Right lobe of liver (tissue), 6 donors: Measurements from ENCODE around the gene LRRC71. TPM values are rescaled to one million over a fixed set of nuclear protein-coding genes. Genes with fewer than 3 reads are reported as not detected.

Experiments
- ATAC-seq, 4 donors: fragments of 200-7000 bp; cut with Tn5 transposase; one replicate each; pipeline ENCODE4 v1.9.1; 2020; ENCODE audit warnings: mild to moderate bottlenecking in 4 of 4, moderate library complexity in 4 of 4
- DNase-seq, 3 donors: peaks; one replicate each; pipeline ENCODE4 v3.0.0-alpha.2; 2020
- H3K27ac ChIP-seq, 3 donors: fragments of 200-600 bp; one replicate each; pipeline ENCODE4 v1.8.0; 2022
- H3K27me3 ChIP-seq, 2 donors: fragments of 200-600 bp; one replicate each; pipeline ENCODE4 v1.8.0; 2022
- H3K36me3 ChIP-seq, 4 donors: fragments of 200-600 bp; sonication (generic) in 1 of 4; one replicate each; pipeline versions ENCODE4 v1.5.1 to v1.8.0; 2017 to 2022; ENCODE audit warnings: control low read depth in 1 of 4
- H3K4me1 ChIP-seq, 4 donors: fragments of 200-600 bp; sonication (generic) in 1 of 4; one replicate each; pipeline versions ENCODE4 v1.5.1 to v1.8.0; 2017 to 2022; ENCODE audit warnings: control low read depth in 1 of 4
- H3K4me3 ChIP-seq, 3 donors: fragments of 200-600 bp; one replicate each; pipeline ENCODE4 v1.8.0; 2022
- H3K9me3 ChIP-seq, 4 donors: fragments of 200-600 bp; sonication (generic) in 1 of 4; one replicate each; pipeline versions ENCODE4 v1.5.1 to v1.8.0; 2017 to 2022; ENCODE audit warnings: control low read depth in 1 of 4
- CTCF ChIP-seq, 4 donors: fragments of 200-600 bp in 3 of 4; fragments of 450-650 bp in 1 of 4; IDR thresholded peaks; one replicate each; pipeline versions ENCODE4 v1.5.1 to v1.8.0; 2016 to 2022; ENCODE audit warnings: antibody characterized with exemption in 4 of 4, mild to moderate bottlenecking in 2 of 4
- POLR2A ChIP-seq: fragments of 450-650 bp; IDR thresholded peaks from one replicate; pipeline ENCODE4 v1.6.1; 2017; ENCODE audit warnings: antibody characterized with exemption, mild to moderate bottlenecking
- WGBS: methylation state at CpG from one replicate; pipeline ENCODE4 v1.1.6; 2018; ENCODE audit warnings: low coverage, low lambda C conversion rate; ENCODE audit not compliant: insufficient coverage; ENCODE audit errors: missing lambda C conversion rate; 5-methylcytosine and 5-hydroxymethylcytosine counted together
- intact Hi-C, 2 donors: fragments of 100-400 bp; cut with DNase I; formaldehyde crosslinking; loops; one replicate each; pipeline versions ENCODE4 v1.11.2 to v1.14.1; 2022
- total RNA-seq, 6 experiments: library from RNA; depleted of rRNA in 2 of 6; stranded (reverse); fragments of >200 nt in 2 of 6; fragmentation: NEBNext Ultra II Directional in 3 of 6; extraction: Animal tissue kit (Norgen Biotek cat#: 25700) in 3 of 6; gene quantifications; one replicate each; pipeline versions ENCODE4 v1.1.0 to v1.2.4, GENCODE V29; 2016 to 2023
- donor health status: DM: no; HTN: yes; CAD: no.
- donor health status: DM: no; HTN: no; CAD: no.
- donor health status: DM: no; HTN: no; CAD: no.
- donor health status: DM: no; HTN: yes; CAD: no.
- donor health status: DM: no; HTN: yes; CAD: no.

The LRRC71 gene
- total RNA-seq, 6 experiments from 2014 or later: 0.12 to 0.20 TPM; not detected in 4

GRCh38 chr1:156949127-156949526 lies 28.7 kb downstream of the LRRC71 start:
- no peak for TF ChIP-seq CTCF (IDR thresholded peaks at IDR 0.05)
- no peak for TF ChIP-seq POLR2A
- peak in 1 of 3 donors; percentile 31 for DNase-seq
- Histone ChIP-seq H3K27me3 (no peaks in the 10 kb centered on the region), H3K4me3 (no peak overlapping the region), H3K9me3 (no peaks in the 10 kb centered on the region), H3K36me3 (peaks cover 7 to 63% (median 19%) of the 10 kb centered on the region in 4 donors), H3K4me1 (no peaks in the 10 kb centered on the region), H3K27ac (no peak overlapping the region)
- 66% methylated on average over 3 of the region's 5 CpGs for WGBS
- intact Hi-C loops: no loop called here
- ATAC-seq: no peak

- no peaks in the 10 kb centered on the region for H3K9me3 ChIP-seq
- no peak for DNase-seq
- H3K4me1 ChIP-seq: no peaks in the 10 kb centered on the region
- intact Hi-C loops: no loop called here
- TF ChIP-seq CTCF (IDR thresholded peaks at IDR 0.05) (no peak), POLR2A (no peak)
- H3K27me3 ChIP-seq: no peaks in the 10 kb centered on the region
- no peak overlapping the region for H3K27ac ChIP-seq
- H3K4me3 ChIP-seq: no peak overlapping the region
- 87% methylated on average over 3 of the region's 5 CpGs for WGBS
- H3K36me3 ChIP-seq: peaks cover 0 to 53% (median 18%) of the 10 kb centered on the region in 4 donors
- ATAC-seq: no peak
Observed at GRCh38 chr1:156951371-156951770, 30.9 kb downstream of the LRRC71 start.

- Histone ChIP-seq H3K27ac (no peak overlapping the region), H3K4me3 (no peak overlapping the region), H3K4me1 (no peaks in the 10 kb centered on the region), H3K9me3 (no peaks in the 10 kb centered on the region), H3K27me3 (no peaks in the 10 kb centered on the region), H3K36me3 (peaks cover 0 to 54% (median 23%) of the 10 kb centered on the region in 4 donors)
- 32% methylated on average over 2 of the region's 2 CpGs for WGBS
- ATAC-seq (no peak), DNase-seq (no peak)
- TF ChIP-seq CTCF (IDR thresholded peaks at IDR 0.05) (no peak), POLR2A (no peak)
- intact Hi-C loops: no loop called here
Observed at GRCh38 chr1:156953571-156953970, 33.1 kb downstream of the LRRC71 start.

GRCh38 chr1:156956333-156956732 lies 35.9 kb downstream of the LRRC71 start:
- H3K4me1 ChIP-seq: no peaks in the 10 kb centered on the region
- 85% methylated on average over 6 of the region's 10 CpGs for WGBS
- no peak for TF ChIP-seq CTCF (IDR thresholded peaks at IDR 0.05)
- no peak for TF ChIP-seq POLR2A
- intact Hi-C loops: no loop called here
- peaks cover 0 to 63% (median 20%) of the 10 kb centered on the region in 4 donors for H3K36me3 ChIP-seq
- no peaks in the 10 kb centered on the region for H3K9me3 ChIP-seq
- H3K4me3 ChIP-seq: no peak overlapping the region
- ATAC-seq (no peak), DNase-seq (no peak)
- no peaks in the 10 kb centered on the region for H3K27me3 ChIP-seq
- no peak overlapping the region for H3K27ac ChIP-seq

- intact Hi-C loops: no loop called here
- H3K36me3 ChIP-seq: peaks cover 0 to 65% (median 21%) of the 10 kb centered on the region in 4 donors
- ATAC-seq: no peak
- no peak overlapping the region for H3K4me3 ChIP-seq
- no peak for DNase-seq
- no peaks in the 10 kb centered on the region for H3K9me3 ChIP-seq
- no peaks in the 10 kb centered on the region for H3K27me3 ChIP-seq
- no peak for TF ChIP-seq CTCF (IDR thresholded peaks at IDR 0.05)
- TF ChIP-seq POLR2A: no peak
- no peaks in the 10 kb centered on the region for H3K4me1 ChIP-seq
- 83% methylated on average over 2 of the region's 3 CpGs for WGBS
- H3K27ac ChIP-seq: no peak overlapping the region
Observed at GRCh38 chr1:156957634-156958033, 37.2 kb downstream of the LRRC71 start.
